ENCODE measurements around the gene IMPA2.

DNA sequence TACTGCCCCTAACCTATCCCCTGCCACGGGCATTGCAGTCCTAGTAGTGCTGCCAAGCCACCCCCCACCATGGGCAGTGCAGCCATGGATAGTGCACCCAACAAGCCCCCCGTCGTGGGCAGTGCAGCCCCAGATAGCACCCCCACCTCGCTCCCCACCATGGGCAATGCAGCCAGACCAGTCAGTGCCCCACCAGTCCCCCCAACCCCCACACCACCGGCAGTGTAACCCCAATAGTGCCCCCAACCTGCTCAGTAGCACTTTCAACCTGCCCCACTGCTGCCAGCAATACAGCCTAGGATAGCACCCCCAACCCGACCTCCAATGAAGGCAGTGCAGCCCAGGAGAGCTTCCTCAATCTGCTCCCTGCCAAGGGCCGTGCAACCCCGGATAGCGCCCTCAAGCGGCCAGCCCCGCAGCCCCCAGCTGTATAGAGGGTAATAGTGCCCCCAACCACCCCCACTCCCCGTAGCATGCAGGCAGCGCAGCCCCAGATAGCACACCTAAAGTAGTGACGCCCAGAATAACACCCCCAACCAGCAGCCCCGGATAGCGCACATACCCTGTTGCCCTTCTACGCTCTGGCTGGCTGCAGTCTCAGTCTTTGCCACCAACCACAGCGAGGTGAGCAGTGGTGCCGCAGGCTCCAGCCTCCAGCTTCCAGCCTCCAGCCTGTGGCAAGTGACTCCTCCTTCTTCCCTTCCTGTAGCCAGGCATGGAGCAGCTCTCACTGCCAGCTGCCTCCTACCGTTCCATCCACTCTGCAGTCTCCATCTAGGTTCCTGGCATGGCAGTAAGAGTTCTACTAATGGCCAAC lies 66.9 kb downstream of the IMPA2 start:
- no peak for TF ChIP-seq RBAK (tag by site-specific recombination; IDR thresholded peaks at IDR 0.05)
- TF ChIP-seq, protein P1, sequence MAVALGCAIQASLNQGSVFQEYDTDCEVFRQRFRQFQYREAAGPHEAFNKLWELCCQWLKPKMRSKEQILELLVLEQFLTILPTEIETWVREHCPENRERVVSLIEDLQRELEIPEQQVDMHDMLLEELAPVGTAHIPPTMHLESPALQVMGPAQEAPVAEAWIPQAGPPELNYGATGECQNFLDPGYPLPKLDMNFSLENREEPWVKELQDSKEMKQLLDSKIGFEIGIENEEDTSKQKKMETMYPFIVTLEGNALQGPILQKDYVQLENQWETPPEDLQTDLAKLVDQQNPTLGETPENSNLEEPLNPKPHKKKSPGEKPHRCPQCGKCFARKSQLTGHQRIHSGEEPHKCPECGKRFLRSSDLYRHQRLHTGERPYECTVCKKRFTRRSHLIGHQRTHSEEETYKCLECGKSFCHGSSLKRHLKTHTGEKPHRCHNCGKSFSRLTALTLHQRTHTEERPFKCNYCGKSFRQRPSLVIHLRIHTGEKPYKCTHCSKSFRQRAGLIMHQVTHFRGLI (tag by site-specific recombination; IDR thresholded peaks at IDR 0.05): no peak
- no peak for TF ChIP-seq ZNF596 (tag by site-specific recombination; IDR thresholded peaks at IDR 0.05)
- TF ChIP-seq, protein P2, sequence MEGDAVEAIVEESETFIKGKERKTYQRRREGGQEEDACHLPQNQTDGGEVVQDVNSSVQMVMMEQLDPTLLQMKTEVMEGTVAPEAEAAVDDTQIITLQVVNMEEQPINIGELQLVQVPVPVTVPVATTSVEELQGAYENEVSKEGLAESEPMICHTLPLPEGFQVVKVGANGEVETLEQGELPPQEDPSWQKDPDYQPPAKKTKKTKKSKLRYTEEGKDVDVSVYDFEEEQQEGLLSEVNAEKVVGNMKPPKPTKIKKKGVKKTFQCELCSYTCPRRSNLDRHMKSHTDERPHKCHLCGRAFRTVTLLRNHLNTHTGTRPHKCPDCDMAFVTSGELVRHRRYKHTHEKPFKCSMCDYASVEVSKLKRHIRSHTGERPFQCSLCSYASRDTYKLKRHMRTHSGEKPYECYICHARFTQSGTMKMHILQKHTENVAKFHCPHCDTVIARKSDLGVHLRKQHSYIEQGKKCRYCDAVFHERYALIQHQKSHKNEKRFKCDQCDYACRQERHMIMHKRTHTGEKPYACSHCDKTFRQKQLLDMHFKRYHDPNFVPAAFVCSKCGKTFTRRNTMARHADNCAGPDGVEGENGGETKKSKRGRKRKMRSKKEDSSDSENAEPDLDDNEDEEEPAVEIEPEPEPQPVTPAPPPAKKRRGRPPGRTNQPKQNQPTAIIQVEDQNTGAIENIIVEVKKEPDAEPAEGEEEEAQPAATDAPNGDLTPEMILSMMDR (tag by site-specific recombination; IDR thresholded peaks at IDR 0.05): no peak
- TF ChIP-seq BCL11A (tag by site-specific recombination; IDR thresholded peaks at IDR 0.05; ENCODE audit: low read depth): no peak
- TF ChIP-seq ZNF677 (tag by site-specific recombination; IDR thresholded peaks at IDR 0.05): no peak
- no peak for TF ChIP-seq BCL11B (tag by site-specific recombination; IDR thresholded peaks at IDR 0.05; ENCODE audit: low read depth)
- TF ChIP-seq, protein P3, sequence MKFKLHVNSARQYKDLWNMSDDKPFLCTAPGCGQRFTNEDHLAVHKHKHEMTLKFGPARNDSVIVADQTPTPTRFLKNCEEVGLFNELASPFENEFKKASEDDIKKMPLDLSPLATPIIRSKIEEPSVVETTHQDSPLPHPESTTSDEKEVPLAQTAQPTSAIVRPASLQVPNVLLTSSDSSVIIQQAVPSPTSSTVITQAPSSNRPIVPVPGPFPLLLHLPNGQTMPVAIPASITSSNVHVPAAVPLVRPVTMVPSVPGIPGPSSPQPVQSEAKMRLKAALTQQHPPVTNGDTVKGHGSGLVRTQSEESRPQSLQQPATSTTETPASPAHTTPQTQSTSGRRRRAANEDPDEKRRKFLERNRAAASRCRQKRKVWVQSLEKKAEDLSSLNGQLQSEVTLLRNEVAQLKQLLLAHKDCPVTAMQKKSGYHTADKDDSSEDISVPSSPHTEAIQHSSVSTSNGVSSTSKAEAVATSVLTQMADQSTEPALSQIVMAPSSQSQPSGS (tag by site-specific recombination; IDR thresholded peaks at IDR 0.05; ENCODE audit: low read depth): no peak

Data from HEK293 (cell line).